Epithelial cell of prostate (primary cell): Measurements from ENCODE around the gene MORN1.
"Not testable (repeated sequence)": the region's sequence is repeated elsewhere in the genome, so short reads cannot be mapped to it uniquely, and the experiment has no call there.

Source experiments
- DNase-seq: peaks from one replicate; pipeline ENCODE4 v3.0.0-alpha.2; 2011; ENCODE audit warnings: low read depth, low spot score
- H3K27ac ChIP-seq: fragments of 450-650 bp; 2 replicates; pipeline ENCODE4 v1.5.1; 2017; ENCODE audit warnings: mild to moderate bottlenecking

The MORN1 gene

DNA sequence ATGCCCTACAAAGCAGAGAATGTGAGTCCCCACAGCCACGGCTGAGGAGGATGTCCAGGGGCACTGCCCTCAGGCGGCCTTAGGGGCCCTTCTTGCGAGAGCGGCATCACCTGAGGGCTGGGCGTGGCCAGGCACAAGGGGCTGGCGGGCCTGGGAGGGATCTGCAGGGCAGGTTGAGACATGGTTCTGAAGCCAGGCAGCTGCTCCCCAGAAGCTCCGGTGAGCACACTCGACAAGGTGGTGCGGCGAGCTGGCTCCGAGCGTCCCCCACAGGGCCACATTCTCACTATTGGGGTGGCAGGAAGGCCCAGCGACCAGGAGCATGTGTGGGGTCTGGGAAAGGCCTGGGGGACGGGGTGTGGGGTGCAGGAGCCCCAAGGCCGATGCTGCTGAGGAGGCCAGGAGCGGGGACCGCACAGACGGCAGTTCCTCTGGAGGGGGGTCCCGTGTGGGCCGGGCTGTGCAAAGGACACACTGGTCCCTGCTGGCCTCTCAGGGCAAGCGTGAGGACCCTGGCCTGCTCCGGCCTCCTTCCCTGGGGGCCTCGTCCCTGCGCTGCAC lies 47.2 kb downstream of the MORN1 start:
- no peak overlapping the region for H3K27ac ChIP-seq
- peak; percentile 27 for DNase-seq

DNA sequence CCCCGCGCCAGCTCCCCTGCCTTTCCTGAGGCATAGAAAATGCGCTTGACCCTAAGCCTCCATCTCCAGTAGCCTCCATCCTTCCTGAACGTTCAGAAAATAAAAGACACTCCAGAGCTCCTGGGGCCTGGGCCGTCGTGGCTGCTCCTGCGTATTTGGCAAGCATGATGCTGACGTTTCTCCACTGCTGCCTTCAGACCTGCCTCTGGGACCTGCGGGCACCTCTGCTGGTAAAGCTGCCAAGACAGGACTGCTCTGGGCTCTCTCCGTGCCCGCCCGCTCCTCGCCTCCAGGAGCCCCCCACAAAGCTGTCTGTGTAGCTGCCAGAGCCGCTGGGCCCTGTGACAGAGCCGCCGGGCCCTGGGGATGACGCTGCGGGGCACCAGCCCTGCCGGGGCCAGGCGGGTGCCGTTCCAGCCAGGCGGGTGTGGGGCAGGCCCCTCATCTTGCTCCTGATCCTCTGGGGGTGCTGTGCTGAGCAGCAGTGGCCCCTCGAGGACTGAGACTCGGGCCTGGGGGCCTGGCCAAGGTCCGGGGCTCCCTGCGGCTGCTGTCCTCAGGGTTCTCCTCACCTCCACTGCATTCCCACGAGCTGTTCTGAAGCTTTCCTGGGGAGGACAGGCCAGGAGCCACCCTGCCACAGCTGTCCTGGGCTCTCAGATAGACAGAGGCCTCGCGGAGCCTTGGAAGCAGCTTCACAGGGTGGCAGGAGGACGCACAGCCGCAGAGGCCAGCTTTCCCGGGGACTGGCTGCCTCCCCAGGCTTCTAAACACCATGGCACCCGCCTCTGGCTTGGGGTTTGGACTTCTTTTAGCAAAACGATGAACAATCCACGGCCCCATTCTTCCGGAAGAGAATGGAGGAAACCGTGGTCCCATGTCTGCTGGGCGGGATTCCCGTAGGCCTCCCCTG lies 48.1 kb downstream of the MORN1 start:
- no peak for DNase-seq
- H3K27ac ChIP-seq: no peak overlapping the region

DNA sequence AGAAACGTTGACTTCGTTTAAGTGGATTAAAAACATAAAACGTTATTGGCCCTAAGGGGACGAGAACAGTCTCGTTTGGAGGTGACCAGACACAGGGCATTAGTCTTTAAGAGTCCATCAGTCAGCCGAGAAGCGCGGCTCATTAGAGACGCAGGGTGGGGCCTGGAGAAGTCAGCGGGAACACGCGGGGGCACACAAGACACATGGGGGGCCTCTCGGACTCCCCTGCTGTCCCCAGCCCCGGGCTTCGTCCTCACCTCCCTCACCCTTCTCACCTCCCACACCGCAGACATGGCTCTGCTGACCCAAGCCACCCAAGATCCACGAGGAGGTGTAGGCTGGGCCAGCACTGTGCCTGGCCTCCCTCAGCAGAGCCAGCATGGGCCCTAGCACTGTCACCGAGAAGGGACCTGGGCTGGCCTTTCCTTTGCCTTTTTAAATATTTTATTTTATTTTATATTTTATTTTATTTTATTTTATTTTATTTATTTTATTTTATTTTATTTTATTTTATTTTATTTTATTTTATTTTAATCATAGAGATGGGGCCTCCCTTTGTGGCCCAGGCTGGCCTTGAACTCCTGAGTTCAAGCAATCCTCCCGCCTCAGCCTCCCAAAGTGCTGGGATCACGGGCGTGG lies 48.9 kb downstream of the MORN1 start:
- DNase-seq: no peak
- no peak overlapping the region for H3K27ac ChIP-seq

DNA sequence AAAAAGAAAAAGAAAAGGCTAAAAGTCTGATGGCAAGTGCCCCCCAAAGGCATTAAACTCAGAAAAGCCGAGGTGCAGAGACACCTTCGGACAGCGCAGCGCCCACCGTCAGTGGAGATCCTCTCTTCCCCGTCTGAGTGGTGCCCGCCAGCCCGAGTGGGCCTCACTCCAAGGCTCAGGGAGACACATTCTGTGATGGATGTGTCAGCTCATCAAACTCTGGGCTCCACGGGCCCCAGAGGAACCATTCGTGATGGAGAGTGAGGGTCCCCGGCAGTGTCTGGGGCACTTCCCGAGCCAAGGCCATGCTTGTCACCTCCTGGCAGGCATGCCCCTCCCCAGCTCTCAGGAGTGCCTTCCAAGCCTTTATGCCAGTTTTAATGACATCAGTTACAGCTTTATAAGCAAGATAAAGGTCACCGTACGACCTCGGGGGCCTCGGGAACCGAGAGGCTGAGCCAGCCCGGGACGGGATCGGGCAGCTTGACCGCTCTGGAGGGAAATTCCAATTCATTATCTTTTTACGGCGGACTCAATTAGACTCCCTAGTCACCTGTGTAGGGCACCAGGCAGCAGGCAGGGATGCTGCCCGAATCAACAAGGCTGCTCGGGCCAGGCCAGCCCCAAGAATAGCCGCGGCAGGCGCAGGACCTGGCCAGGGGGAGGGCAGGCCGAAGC lies 49.5 kb downstream of the MORN1 start:
- no peak overlapping the region for H3K27ac ChIP-seq
- no peak for DNase-seq

DNA sequence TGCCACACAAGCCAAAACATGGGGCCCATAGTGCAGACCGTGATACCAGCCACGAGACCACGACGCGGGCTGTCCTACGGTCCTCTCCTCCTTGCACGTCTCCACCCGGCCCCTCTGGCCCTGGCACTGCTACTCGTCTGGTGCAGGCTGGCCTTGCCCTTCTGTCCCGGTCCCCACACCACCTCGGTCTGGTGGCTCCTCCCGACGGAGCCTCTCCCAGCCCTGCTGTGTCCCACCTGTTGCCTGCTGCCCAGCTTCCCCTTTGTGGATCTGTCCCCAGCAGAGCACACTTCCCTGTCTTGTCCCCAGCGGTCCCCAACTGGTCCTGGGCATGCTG lies 50.5 kb downstream of the MORN1 start:
- DNase-seq: no peak
- H3K27ac ChIP-seq: no peak overlapping the region

DNA sequence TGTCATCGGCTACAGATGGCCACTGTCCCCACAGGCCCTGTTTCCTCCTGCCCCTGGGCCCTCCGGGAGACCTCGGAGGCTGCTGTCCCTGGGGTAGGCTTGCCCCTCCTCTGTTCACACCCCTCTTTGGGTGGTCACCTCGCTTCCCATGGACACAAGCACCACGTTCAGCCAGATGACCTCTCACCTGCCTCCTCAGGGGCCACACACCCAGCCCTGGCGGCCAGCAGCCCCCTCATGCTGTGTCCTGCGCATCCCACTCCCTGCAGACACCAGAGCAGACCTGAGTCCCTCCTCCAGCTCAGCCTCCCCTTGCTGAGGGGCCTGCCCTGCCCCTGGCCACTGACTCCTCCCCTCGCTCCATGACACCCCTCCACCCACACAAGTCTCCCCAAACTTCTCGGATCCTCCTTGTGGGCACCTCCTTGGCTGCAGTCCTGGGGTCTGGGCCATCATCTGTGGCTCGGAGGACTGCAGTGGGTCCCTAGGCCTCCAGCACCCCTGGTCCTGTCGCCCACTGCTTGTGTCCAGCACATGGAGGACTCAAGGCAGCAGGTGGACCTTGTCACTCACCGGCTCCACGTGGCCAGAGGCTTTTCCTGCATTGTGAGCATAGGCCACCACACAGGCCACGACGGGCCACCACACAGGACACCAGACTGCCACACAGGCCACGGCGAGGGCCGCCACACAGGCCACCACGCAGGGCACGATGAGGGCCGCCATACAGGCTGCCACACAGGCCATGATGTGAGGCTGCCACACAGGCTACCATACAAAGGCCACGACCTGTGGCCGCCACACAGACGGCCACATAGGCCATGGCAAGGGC lies 51.1 kb downstream of the MORN1 start:
- H3K27ac ChIP-seq: no peak overlapping the region
- DNase-seq: no peak

DNA sequence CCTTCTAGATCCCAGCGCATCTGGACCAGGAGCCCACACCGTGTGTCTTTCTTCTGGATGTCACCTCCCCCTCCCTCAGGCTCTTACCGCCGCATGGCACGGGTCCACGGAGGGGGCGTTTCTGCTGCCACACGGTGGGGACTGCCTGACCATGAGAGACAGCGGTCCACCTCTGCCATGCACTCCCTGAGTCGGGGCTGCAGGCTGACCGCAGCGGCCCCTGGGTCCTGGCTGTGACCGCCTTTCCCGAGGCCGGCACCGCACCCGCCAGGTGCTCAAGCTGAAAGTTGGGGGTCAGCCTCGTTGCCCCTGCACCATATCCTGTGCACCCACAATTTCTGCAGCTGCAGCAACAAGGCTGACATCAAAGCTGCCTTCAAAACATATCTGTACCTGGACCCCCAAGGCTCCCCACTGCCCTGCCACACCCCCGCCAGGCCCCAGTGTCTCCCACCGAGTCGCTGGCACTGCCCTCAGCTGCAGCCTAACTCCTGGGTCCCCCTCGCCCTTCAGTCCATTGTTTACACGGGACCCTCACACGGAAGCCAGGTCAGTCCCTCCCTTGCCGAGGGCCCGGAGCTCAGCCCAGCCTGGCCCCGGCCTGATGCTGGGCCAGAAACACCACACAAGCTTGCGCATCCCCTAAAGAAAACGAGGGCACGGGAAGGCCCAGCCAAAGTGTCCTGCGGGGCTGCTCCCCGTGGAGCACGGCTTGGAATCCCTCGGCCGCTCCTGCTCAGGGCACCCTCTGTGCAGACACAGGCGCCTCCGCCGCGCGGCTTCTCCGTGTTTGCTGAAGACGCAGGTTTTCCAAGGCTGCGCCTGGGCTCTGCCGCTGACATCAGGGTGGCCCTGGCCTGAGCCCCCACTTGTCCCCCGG lies 51.9 kb downstream of the MORN1 start:
- no peak overlapping the region for H3K27ac ChIP-seq
- DNase-seq: no peak

DNA sequence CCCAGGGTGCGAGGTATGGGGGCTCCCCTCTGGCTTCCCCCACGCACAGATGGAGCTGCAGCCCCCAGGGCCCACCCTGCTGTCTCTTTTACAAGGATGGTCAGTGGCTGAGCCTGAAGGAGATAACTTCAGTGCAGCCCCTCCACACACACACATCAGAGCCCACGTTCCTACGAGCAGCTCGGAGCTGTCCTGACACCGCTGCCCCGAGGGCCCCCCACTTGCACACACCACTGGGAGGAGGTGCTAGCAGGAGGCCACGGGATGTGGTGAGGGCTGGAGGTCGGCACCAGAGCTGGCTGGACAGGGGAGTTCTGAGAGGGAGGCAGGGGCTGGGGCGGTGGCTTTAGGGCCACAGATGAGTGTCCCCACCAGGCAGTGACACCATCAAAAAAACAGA lies 53.9 kb downstream of the MORN1 start:
- no peak for DNase-seq
- no peak overlapping the region for H3K27ac ChIP-seq

DNA sequence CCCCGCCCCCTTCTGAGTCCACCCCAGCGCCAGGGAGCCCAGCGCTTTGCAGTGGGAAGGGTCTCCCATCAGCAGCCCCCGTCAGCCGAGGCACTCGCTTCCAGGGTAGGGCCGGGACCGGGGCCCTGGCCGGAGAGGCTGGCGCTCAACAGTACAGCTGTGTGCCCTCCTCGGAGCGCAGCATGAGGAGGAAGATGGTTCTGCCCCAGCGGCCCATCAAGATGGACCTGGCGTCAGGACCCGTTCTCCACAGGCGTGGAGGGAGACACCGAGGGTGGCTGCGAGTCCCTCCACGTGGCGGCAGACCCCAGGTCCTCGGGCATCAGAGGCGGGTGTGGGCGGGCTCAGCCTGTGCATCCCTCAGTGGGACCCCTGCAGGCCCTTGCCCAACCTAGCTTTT lies 54.3 kb downstream of the MORN1 start:
- no peak for DNase-seq
- H3K27ac ChIP-seq: no peak overlapping the region

DNA sequence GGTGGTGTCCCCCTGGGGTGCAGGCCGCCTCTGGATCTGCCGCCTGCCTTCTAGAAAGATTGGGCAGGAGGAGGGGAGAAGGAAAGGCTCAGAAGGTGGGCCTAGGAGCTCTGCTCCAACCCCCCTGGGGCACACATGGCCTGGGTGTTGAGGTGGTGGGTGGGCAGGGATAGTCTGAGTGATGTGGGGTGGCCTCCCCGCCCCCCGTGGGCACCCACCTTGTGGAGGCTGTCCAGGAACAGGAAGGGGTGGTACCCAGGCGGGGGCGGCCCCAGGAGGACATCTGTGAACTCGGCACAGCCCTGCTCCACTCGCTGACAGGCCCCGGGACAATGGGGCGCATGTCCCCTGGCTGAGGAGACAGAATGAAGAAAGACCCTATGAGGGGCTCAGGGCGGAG lies 54.9 kb downstream of the MORN1 start:
- no peak overlapping the region for H3K27ac ChIP-seq
- DNase-seq: no peak

DNA sequence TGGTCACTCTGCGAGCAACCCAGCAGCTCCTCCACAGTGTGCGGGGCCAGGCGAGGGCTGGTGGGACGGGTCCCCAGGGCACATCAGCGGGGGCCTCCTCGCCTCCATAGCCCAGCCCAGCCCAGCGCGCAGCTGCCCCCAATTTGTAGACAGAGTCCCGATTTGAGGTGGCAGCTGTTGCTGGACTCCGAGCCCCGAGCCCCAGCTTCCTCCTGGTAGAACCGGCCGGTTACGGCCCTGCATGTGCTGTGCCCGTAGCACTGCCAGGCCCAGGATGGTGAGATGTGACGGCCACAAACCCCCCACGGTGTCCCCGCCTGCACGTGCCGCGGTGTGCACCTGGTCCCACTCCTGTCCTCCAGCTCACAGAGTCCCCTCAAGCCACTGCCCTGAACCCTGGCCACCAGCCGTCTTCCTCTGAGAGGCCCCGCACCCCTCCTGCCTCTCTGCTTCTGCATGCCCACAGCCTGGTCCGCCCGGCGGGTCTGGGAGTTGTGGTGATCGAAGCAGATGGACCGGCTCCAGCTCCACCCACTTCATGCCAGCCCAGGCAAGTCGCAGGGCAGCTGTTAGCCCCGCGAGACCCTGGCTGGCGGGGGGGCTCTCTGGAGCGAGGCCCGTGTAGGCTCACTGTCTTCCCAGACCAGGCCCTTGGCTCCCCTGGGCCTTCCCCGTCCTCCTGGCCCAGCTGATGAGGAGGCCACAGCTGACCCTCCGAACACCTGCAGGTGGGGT lies 55.5 kb downstream of the MORN1 start:
- no peak for DNase-seq
- no peak overlapping the region for H3K27ac ChIP-seq

DNA sequence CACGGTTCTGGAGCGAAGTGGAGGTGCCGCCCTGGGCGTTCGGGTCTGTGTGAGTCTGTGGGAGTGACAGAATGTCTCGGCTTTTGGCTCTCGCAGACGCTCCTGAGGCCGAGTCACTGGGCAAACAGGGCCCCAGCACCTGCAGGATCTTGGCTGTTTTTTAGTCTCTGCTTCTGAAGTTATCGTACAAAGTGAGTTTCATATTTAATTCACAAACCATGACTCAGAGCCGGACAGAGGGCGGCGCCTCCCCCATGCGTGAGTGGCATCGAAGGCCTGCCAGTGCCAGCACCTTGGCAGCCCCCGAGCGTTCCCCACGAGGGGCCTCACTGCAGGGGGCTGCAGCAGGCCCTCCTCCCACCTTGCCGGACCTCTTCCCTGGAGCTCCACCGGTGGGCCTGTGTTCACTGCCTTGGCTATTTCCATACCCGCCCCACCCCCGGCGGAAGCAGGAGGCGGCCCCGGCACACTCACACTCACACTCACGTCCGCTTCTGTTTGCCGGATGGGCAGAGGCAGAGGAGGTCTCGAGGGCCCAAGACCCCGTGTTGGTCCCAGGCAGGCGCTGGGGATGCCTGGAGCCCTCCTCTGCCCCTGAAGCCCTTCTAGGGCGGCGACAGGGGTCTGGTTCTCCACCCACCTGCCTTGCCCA lies 56.3 kb downstream of the MORN1 start:
- peak overlapping the region; percentile 64 for H3K27ac ChIP-seq
- DNase-seq: no peak

DNA sequence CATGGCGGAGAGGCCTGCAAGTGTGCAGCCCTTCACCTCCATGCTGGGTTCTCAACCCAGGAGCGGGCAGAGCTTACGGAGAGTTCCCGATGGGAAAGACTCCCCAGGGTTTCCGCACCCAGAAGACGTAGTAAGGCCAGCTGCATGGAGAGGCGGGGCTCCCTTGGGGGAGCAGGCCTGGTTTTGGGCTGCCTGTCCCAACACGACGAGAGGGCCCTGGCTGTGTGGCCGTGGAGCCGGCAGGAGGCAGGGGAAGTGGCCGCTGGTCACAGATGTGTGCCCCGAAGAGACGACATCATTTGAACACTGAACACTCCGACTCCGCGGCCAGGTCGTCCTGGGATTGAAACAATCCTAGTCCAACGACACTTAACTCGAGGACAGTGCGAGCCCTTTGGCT lies 57.0 kb downstream of the MORN1 start:
- H3K27ac ChIP-seq: peak overlapping the region; percentile 64
- DNase-seq: no peak

DNA sequence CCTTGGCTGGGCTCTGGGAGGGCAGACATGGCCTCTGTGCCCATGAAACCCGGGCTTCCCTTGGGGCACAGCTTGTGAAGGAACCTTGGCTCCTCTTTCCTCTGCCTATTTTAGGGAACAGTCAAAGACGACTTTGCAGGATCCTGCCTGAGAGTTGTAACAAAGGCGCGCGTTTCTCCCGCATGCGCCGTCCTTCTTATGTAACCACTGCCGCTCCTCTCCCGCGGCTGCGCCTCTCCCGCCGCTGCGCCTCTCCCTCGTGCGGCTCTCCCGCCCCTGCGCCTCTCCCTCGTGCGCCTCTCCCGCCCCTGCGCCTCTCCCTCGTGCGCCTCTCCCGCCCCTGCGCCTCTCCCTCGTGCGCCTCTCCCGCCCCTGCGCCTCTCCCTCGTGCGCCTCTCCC lies 59.8 kb downstream of the MORN1 start:
- H3K27ac ChIP-seq, DNase-seq: not testable (repeated sequence)

DNA sequence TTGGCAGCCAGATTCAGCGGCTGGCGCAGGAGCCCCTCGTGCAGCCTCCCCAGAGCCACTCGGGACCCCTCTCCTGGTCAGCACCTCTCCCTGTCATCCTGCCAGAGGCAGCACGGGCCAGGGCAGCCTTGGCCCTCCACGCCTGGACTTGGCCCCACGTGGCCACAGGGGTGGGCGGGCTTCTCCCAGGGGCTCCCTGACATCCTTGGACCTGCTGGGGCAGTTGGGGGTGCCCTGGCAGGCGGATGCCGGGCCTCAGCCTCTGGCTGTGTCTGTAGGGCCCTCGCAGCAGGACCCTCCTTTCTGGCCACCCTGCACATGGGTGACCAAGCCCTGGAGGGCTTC lies 60.2 kb downstream of the MORN1 start:
- no peak for DNase-seq
- no peak overlapping the region for H3K27ac ChIP-seq

DNA sequence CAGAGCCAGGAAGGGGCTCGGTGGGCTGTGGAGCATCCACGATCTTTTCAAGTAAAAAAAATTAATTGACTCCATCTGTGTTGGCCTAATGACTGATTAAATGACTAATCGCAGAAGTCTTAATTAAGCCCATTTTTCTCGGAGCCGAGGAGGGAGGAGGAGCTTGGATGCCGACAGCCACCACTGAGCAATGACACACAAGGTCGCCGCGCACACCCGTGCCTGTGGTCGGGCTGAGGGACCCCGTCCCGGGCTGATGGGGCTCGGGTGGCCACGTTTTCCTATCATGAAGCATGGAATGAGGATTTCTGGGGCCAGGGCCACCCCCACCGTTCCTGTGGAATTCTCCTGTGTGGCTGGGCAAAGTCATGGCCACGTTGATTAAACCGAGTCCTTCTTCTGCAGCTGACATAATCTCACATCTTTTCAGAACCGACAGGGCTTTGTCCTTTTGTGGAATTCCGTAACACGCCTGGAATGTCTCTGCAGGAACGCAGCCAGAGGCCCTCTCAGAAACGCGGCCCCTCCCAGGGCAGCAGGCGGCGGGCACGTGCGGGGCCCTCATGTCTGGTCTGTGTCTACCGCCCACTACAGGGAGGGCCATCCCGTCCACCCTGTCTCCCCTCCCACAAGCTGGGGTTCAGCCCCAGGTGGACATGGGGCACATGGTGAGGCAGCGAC lies 60.7 kb downstream of the MORN1 start:
- no peak for DNase-seq
- H3K27ac ChIP-seq: no peak overlapping the region

DNA sequence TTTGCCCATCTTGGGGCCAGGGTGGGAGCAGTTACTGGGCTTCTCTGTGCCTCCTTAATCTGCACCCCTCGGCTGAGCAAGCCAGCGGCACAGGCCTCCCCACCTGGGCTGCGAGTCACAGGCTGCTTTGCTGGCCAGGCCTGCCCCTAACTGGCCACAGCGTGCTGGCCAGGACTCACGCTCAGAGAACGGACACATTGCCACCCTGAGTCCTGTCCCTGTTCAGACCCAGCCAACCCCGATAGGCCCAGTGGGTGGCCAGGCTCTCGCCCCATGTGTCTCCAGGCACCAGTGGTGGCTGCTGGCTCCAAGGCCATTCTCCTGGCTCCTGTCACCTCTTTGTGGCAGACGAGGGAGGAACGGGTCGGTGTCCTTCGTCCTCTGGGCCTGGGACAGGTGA lies 61.3 kb downstream of the MORN1 start:
- DNase-seq: no peak
- H3K27ac ChIP-seq: no peak overlapping the region
